Mucosa of descending colon (tissue), 3 donors: ENCODE measurements around the gene TP53. TPM values are rescaled to one million over a fixed set of nuclear protein-coding genes. Genes with fewer than 3 reads are reported as not detected.

Source experiments
- ATAC-seq: fragments of 200-7000 bp; cut with Tn5 transposase; one replicate; pipeline ENCODE4 v1.9.1; 2020; ENCODE audit warnings: mild to moderate bottlenecking, moderate library complexity
- DNase-seq, 3 donors: peaks; one replicate each; pipeline ENCODE4 v3.0.0-alpha.2; 2020
- H3K36me3 ChIP-seq: fragments of 200-600 bp; one replicate; pipeline ENCODE4 v1.8.0; 2021; ENCODE audit warnings: low read depth, mild to moderate bottlenecking
- H3K4me1 ChIP-seq: fragments of 200-600 bp; one replicate; pipeline ENCODE4 v1.8.0; 2021; ENCODE audit warnings: low read depth, mild to moderate bottlenecking
- H3K4me3 ChIP-seq: fragments of 200-600 bp; one replicate; pipeline ENCODE4 v1.8.0; 2021; ENCODE audit warnings: mild to moderate bottlenecking
- H3K9me3 ChIP-seq: fragments of 200-600 bp; one replicate; pipeline ENCODE4 v1.8.0; 2021; ENCODE audit warnings: mild to moderate bottlenecking
- CTCF ChIP-seq: fragments of 200-600 bp; IDR thresholded peaks from one replicate; pipeline ENCODE4 v1.8.0; 2022; ENCODE audit warnings: antibody characterized with exemption, mild to moderate bottlenecking
- intact Hi-C, 2 donors: fragments of 100-400 bp; cut with DNase I in 1 of 2; cut with micrococcal nuclease in 1 of 2; formaldehyde crosslinking; loops; one replicate each; pipeline versions ENCODE4 v1.11.0 to v1.11.1; 2022; cut with DNase I, micrococcal nuclease
- total RNA-seq, 3 donors: library from RNA; stranded (reverse); fragmentation: NEBNext Ultra II Directional in 2 of 3; extraction: Animal tissue kit (Norgen Biotek cat#: 25700) in 2 of 3; gene quantifications; one replicate each; pipeline versions ENCODE4 v1.2.1 to v1.2.4, GENCODE V29; 2021 to 2023
- donor health status: DM: no; HTN: no; CAD: no; lungs with moderate emphysema.
- donor health status: DM: no; HTN: no; CAD: no.
- donor health status: DM: no; HTN: yes; CAD: no.

TP53 gene
- total RNA-seq, 3 donors from 2014 or later = 33.9 to 75.2 (median 57.0) TPM

DNA sequence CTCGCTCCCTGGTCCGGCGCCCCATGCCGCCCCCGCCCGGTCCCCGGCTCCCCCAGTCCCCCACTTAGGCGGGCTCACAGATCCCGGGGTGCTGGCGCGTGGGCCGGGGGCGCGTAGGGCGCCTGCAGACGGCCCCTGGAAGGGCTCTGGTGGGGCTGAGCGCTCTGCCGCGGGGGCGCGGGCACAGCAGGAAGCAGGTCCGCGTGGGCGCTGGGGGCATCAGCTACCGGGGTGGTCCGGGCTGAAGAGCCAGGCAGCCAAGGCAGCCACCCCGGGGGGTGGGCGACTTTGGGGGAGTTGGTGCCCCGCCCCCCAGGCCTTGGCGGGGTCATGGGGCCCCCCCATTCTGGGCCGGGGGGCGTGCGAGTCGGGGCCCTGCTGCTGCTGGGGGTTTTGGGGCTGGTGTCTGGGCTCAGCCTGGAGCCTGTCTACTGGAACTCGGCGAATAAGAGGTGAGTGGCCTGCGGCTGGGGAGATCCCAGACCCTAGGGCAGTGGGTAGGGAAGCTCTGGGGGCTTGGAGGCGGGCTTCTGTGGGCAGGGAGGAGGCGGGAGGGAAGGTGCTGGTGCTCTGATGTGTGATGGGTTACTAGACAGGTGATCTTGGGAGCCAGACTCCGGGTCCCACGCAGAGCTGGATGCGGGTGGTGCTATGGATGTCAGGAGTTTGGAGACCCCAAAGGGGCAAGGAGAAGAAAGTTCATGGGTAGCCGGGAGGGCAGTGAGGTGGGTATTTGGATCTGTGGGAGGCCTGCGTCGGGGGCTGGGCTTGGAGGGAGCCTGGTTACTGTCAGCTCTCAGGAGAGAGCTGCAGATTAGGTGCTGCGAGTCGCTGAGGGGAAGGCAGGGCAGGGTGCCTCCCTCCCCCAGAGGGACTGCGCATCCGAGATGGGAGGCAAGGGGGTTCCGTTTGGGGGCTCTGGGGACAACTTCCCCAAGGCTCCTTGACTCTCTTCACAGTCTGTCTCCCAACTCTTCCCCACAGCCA is 18.3 kb upstream of the TP53 start:
- Histone ChIP-seq H3K4me1 (peaks cover 4% of the 10 kb centered on the region), H3K9me3 (no peaks in the 10 kb centered on the region), H3K36me3 (no peaks in the 10 kb centered on the region), H3K4me3 (no peak overlapping the region)
- ATAC-seq (no peak), DNase-seq (no peak)
- no peak for TF ChIP-seq CTCF
- intact Hi-C loops = no loop called here

- no peaks in the 10 kb centered on the region for H3K36me3 ChIP-seq
- no peak within 1 kb of the TSS for H3K4me3 ChIP-seq
- DNase-seq (no peak), ATAC-seq (peak; percentile 50)
- peaks cover 4% of the 10 kb centered on the region for H3K4me1 ChIP-seq
- H3K9me3 ChIP-seq = no peaks in the 10 kb centered on the region
- no peak for TF ChIP-seq CTCF
- intact Hi-C loops = no loop called here
Observed at GRCh38 chr17:7704601-7705268, 17.4 kb upstream of the TP53 start, which contains the start of gene EFNB3. Gene EFNB3, plus strand, starts transcription at chr17:7705202. Its CDS starts 397 bp downstream, at chr17:7705599.

GRCh38 chr17:7703584-7704479 is 16.5 kb upstream of the TP53 start:
- DNase-seq = no peak
- peak; percentile 37 for ATAC-seq
- H3K4me3 ChIP-seq = no peak overlapping the region
- H3K4me1 ChIP-seq = peaks cover 4% of the 10 kb centered on the region
- no peak for TF ChIP-seq CTCF
- H3K9me3 ChIP-seq = no peaks in the 10 kb centered on the region
- H3K36me3 ChIP-seq = no peaks in the 10 kb centered on the region
- intact Hi-C loops = no loop called here

GRCh38 chr17:7702776-7703175 is 15.5 kb upstream of the TP53 start:
- Histone ChIP-seq H3K4me3 (no peak overlapping the region), H3K4me1 (peaks cover 4% of the 10 kb centered on the region), H3K9me3 (no peaks in the 10 kb centered on the region), H3K36me3 (no peaks in the 10 kb centered on the region)
- ATAC-seq (no peak), DNase-seq (no peak)
- intact Hi-C loops = no loop called here
- TF ChIP-seq CTCF = no peak

DNA sequence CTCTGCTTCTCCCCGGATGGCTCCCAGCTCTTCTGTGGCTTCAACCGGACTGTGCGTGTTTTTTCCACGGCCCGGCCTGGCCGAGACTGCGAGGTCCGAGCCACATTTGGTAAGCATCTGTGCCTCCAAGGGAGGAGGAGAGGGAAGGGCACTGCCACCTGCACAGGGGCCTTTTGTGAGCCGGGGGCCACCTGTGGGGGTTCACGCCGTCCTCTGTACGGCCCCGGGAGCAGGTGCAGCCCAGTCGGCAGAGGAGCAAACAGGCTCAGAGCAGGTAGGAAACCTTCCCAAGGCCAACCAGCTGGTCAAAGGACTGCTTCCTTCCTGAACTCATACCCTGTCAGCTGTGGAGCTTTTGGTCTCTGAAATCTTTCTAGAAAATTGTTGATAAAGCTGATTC is 14.4 kb upstream of the TP53 start:
- no peak overlapping the region for H3K4me3 ChIP-seq
- ATAC-seq = no peak
- no peak for DNase-seq
- intact Hi-C loops = no loop called here
- peaks cover 4% of the 10 kb centered on the region for H3K4me1 ChIP-seq
- H3K9me3 ChIP-seq = no peaks in the 10 kb centered on the region
- H3K36me3 ChIP-seq = no peaks in the 10 kb centered on the region
- no peak for TF ChIP-seq CTCF
